Smooth muscle cell of bladder (primary cell): ENCODE data around the gene CENPX. TPM values are rescaled to one million over a fixed set of nuclear protein-coding genes. Genes with fewer than 3 reads are reported as not detected.

Experiments used
- total RNA-seq: library from RNA; depleted of rRNA; stranded (reverse); fragments of >200 nt; gene quantifications from 2 replicates; pipeline ENCODE4 v1.2.3, GENCODE V29; 2014

Gene CENPX
- 14.4 and 20.1 TPM in 2 replicates for total RNA-seq

GRCh38 chr17:82022310-82022980 lies at the start of gene CENPX:
CENPX (minus strand) TSS chr17:82022878; CDS start chr17:82022861, 17 bp downstream.

GRCh38 chr17:82065638-82066303 lies 43.1 kb upstream of the CENPX start, which contains the start of gene DUS1L:
DUS1L (minus strand) TSS chr17:82065804; CDS start chr17:82065059, 745 bp downstream.

GRCh38 chr17:82051776-82052637 lies 29.3 kb upstream of the CENPX start, which contains the start of the genes GPS1 and RFNG:
GPS1 (plus strand) TSS chr17:82051898; CDS start chr17:82051932, 34 bp downstream.
RFNG (minus strand) TSS chr17:82051811; CDS start chr17:82051766, 45 bp downstream.

GRCh38 chr17:82037092-82037888 lies 14.6 kb upstream of the CENPX start, which contains the start of gene DCXR:
DCXR (minus strand) TSS chr17:82037697; CDS start chr17:82037682, 15 bp downstream.

GRCh38 chr17:82031303-82031884 lies 8.7 kb upstream of the CENPX start, which contains the start of gene RAC3:
RAC3 (plus strand) TSS chr17:82031678; CDS start chr17:82031762, 84 bp downstream.

GRCh38 chr17:82022981-82023446 lies 336 bp upstream of the CENPX start, which contains the start of gene LRRC45:
LRRC45 (plus strand) TSS chr17:82023305; CDS start chr17:82023644, 339 bp downstream.

GRCh38 chr17:81977211-81977808 lies 45.4 kb downstream of the CENPX start, which contains the start of gene ASPSCR1:
ASPSCR1 (plus strand) TSS chr17:81977629; CDS start chr17:81977647, 18 bp downstream.

Other genes starting within 250 kb of the CENPX start
- 0.09 TPM in 1 of 2 replicates, not detected in the other for gene GCGR, start 218.7 kb downstream of the CENPX start, total RNA-seq
- gene MCRIP1, start 189.6 kb downstream of the CENPX start, total RNA-seq = 78.6 and 95.7 TPM in 2 replicates
- gene PPP1R27, start 187.8 kb downstream of the CENPX start, total RNA-seq = not detected in 2 replicates
- 1,172 and 1,485 TPM in 2 replicates for gene P4HB, start 162.3 kb downstream of the CENPX start, total RNA-seq
- gene ARHGDIA, start 151.5 kb downstream of the CENPX start, total RNA-seq = 48.4 and 63.1 TPM in 2 replicates
- 109 and 112 TPM in 2 replicates for gene ALYREF, start 131.3 kb downstream of the CENPX start, total RNA-seq
- 198 and 226 TPM in 2 replicates for gene ANAPC11, start 131.2 kb downstream of the CENPX start, total RNA-seq
- gene NPB, start 120.6 kb downstream of the CENPX start, total RNA-seq = 0.28 and 0.46 TPM in 2 replicates
- gene PCYT2, start 111.5 kb downstream of the CENPX start, total RNA-seq = 61.2 and 81.8 TPM in 2 replicates
- gene SIRT7, start 104.7 kb downstream of the CENPX start, total RNA-seq = 16.9 and 21.2 TPM in 2 replicates
- 13.7 and 17.0 TPM in 2 replicates for gene MAFG, start 95.1 kb downstream of the CENPX start, total RNA-seq
- 105 and 117 TPM in 2 replicates for gene PYCR1, start 85.6 kb downstream of the CENPX start, total RNA-seq
- not detected in 2 replicates for gene MYADML2, start 75.6 kb downstream of the CENPX start, total RNA-seq
- gene NOTUM, start 61.7 kb downstream of the CENPX start, total RNA-seq = under 0.01 and 0.09 TPM in 2 replicates
- 25.0 and 26.6 TPM in 2 replicates for gene ASPSCR1, start 45.2 kb downstream of the CENPX start, total RNA-seq
- gene LRRC45, start 427 bp upstream of the CENPX start, total RNA-seq = 9.2 and 11.1 TPM in 2 replicates
- gene RAC3, start 8.8 kb upstream of the CENPX start, total RNA-seq = 5.7 and 10.6 TPM in 2 replicates
- 44.4 and 57.6 TPM in 2 replicates for gene DCXR, start 14.8 kb upstream of the CENPX start, total RNA-seq
- gene RFNG, start 28.9 kb upstream of the CENPX start, total RNA-seq = 27.9 and 44.6 TPM in 2 replicates
- 85.9 and 88.7 TPM in 2 replicates for gene GPS1, start 29.0 kb upstream of the CENPX start, total RNA-seq
- gene DUS1L, start 42.9 kb upstream of the CENPX start, total RNA-seq = 48.6 and 57.0 TPM in 2 replicates
- gene FASN, start 75.4 kb upstream of the CENPX start, total RNA-seq = 67.0 and 94.7 TPM in 2 replicates
- gene CCDC57, start 190.0 kb upstream of the CENPX start, total RNA-seq = 11.1 and 16.0 TPM in 2 replicates
- gene SLC16A3, start 206.2 kb upstream of the CENPX start, total RNA-seq = 165 and 326 TPM in 2 replicates